ENCODE results near the gene LIG3.
"Not testable (repeated sequence)": the region's sequence is repeated elsewhere in the genome, so short reads cannot be mapped to it uniquely, and the experiment has no call there.

LIG3 gene
- 44.1 to 65.1 (median 60.0) reads per million in 4 donors for total RNA-seq

- DNase-seq, result peak; percentile 82 to 91 (median 89)
Measured at GRCh38 chr17:34980353-34980680, at the start of gene LIG3. Gene LIG3, plus strand, starts transcription at chr17:34980512. Its CDS starts 2,494 bp downstream, at chr17:34983006.

- not testable (repeated sequence) for DNase-seq
Measured at GRCh38 chr17:34950780-34951179, 29.5 kb upstream of the LIG3 start.

GRCh38 chr17:34958438-34958837, 21.9 kb upstream of the LIG3 start:
- DNase-seq, result no peak

- DNase-seq, result peak; percentile 76 to 94 (median 85)
Measured at GRCh38 chr17:34961093-34961911, 19.0 kb upstream of the LIG3 start, which contains the start of the genes CCT6B and ZNF830. Gene CCT6B, minus strand, starts transcription at chr17:34961460. Its CDS starts 67 bp downstream, at chr17:34961393. Gene ZNF830, plus strand, starts transcription at chr17:34961540. Its CDS starts 27 bp downstream, at chr17:34961567.

DNA sequence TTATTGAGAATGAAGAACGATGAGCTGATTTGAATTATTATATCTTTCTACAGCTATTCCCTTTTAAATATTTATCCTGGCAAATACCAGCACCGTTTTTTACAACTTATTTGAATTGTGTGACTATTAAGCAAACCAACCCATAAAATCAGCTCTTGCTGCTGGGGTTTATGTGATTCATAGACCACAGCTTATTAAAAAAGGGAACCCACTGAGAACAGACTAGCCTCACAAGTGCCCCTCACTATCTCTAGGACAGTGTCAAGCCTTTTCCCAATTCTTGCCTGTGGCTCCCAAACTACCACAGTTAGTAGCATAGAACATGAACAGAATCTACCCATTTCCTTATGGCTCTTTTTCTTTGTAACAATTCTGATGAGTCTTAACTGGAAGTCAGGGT, 6.1 kb upstream of the LIG3 start:
- DNase-seq, result no peak

DNA sequence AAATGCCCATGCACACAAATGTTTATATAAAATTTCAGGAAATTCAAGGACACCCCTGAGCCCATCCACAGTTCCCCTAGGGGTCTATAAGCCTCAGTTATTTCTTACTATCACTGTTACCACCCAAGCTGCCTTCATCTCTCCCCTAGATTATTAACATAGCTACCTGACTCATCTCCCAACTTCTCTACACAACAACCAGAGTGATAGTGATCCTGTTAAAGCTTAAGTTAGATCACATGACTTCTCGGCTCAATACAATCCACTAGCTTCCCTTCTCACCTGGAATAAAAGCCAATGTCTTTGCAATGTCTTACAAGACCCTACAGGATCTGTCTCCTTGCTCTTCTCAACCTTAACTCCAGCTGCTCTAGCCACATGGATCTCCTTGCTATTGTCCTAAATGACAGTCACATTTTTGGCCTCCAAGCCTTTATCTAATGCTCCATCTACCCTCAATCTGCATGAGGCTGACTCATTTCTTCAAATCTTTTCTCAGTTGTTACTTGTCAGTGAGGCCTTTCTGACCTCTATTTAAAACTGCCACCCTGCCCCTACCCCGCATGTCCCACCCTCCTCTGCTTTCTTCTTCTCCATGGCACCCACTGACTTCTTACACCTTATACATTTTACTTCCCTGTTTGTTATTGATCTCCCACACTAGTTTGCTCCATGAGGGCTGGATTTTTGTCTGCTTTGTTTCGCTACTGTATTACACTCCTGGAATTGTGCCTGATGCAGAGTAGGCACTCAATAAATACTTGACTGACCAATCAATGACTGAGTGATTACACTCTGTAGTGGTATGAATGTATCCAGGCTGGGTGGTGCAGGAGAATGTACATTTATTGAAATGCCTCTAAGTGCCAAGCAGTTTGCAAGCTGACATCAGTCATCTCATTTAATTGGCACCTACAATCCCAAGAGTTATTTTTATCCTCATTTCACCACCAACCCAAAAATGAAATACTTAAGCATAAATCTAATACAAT, 5.2 kb upstream of the LIG3 start:
- DNase-seq, result peak in 1 of 5 donors; percentile 56

- no peak for DNase-seq
Measured at GRCh38 chr17:34979153-34979552, 1.2 kb upstream of the LIG3 start.

GRCh38 chr17:34979650-34980352, 511 bp upstream of the LIG3 start:
- DNase-seq, result no peak

- DNase-seq, result peak; percentile 61 to 86 (median 68)
Measured at GRCh38 chr17:34980681-34981537, 597 bp downstream of the LIG3 start.

DNA sequence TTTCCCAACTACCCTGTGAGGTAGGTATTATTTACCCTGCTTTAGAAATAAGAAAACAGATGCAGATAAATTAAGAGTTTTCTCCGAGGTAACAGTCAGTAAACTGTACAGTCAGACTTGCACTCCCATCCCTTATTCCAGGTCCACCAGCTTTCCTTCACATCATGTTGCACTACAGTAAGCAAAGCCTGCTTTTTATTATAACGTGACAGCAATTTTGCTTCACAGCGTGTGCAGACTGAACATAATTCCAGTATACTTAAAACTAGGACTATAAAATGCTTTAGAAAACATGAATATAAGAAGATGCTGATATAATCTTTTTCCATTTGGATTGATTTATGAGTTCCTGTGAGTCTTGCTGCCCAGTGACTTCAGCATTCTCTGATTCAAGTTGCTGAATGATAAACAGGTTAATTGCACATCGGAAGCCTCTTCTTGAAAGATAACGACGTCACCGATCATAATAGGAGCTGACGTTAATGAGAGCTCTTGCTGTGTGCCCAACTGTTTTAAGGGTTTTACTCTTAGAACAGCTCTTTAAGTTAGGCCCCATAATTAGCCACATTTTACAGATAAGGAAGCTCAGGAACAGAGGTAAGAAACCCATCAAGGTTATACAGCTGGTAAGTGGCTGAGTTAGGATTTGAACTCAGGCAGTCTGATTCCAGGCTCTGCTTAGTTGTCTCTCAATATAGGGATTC, 1.4 kb downstream of the LIG3 start:
- no peak for DNase-seq

DNA sequence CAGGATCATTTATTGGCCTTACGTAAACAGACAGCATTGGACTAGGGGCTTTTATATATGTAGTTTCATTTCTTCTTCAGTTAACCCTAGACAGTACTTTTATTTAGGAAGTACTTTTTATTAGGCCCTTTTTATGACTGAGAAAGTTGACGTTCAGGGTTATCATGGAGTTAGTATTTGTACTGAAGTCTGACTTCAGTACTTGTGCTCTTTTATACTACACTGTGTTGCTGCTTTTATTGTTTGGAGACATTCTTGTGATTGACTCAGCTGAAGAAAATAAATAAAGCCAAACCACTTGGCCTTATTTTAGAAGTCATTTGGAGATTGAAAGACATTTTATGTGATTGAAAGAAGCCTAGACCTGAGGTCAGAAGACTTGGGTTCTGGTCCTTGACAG, 6.9 kb downstream of the LIG3 start:
- no peak for DNase-seq

DNA sequence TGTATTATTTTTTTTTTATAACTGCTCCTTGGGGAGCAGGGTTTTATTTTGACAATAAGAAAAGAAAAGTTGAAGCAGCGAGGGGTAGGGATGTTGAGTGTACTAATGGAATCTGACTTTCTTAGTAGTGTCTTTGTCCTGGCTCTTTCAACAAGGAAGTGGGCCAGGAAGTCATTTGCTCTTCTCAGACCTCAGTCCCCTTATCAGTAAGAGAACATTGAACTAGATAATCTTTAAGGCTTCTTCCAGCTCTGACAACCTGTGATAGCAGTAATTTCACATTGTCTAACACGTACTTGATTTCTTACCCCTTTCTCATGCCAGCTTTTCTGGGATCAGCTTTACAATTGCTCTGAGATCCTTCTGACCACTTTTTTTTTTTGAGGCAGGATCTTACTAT, 8.3 kb downstream of the LIG3 start:
- no peak for DNase-seq

DNA sequence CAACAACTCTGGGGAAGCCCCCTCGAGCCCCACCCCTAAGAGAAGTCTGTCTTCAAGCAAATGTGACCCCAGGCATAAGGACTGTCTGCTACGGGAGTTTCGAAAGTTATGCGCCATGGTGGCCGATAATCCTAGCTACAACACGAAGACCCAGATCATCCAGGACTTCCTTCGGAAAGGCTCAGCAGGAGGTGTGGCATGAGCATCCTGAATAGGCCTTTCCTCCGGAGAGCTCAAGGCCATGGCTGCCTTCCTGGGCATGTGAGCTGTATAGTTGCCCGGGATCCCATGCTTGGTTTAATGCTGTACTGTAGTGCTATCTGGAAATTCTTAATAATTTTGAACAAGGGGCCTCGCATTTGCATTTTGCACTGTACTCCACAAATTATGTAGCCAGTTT, 9.2 kb downstream of the LIG3 start:
- no peak for DNase-seq

DNA sequence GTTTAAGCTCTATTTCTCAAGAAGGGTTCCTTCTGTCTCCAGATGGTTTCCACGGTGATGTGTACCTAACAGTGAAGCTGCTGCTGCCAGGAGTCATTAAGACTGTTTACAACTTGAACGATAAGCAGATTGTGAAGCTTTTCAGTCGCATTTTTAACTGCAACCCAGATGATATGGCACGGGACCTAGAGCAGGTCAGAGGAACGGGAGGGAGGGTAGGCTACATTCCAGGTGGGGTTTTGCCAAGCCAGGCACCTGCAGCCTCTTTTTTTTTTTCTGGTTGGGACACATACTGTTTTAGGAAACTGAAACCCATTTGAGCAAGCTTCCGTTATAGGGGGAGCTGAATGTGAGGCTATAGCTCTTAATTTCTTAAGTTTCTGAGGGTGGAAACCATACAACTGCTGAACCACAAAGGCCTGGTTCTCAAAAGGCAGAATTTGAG, 10.6 kb downstream of the LIG3 start:
- no peak for DNase-seq

GRCh38 chr17:34991606-34992005, 11.3 kb downstream of the LIG3 start:
- DNase-seq, result no peak

- no peak for DNase-seq
Measured at GRCh38 chr17:34993031-34993430, 12.7 kb downstream of the LIG3 start.

DNA sequence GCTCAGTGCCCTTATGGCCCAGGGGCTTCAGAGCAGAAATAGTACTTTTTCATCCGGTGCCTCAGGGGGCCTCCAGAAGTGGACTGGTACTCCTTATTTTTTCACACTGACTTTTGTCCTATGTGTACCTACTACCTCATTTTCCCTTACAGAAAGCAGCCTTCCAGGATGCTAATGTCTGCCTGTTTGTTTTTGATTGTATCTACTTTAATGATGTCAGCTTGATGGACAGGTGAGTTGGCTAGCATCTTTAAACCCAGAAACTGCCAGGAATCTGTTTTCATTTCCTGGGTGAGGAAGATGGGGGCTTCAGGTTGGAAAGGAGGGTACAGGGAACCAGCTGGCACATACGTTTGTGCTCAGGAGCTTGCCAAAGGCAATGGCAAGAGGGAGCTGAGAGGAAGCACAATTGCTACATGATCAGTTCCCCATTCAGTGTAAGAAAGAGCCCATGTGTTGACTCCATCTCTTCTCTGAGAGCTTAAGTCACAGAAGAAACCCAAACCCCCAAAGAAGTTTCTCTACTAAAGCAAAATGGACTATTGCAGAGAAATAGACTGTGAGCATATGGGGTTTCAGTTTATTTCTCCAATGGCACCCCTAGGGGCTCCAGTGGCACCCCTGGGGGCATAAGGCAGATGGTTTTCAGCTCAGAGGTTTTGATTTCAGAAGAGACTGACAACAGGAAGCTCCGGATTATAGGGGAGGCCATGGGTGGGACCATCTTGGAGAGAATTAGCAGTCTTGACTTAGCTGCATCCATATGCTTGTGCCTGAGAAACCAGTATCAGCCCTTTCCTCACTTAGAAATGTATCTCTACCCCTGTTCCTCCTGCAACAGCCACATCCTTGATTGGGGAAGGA, 16.3 kb downstream of the LIG3 start:
- no peak for DNase-seq

DNA sequence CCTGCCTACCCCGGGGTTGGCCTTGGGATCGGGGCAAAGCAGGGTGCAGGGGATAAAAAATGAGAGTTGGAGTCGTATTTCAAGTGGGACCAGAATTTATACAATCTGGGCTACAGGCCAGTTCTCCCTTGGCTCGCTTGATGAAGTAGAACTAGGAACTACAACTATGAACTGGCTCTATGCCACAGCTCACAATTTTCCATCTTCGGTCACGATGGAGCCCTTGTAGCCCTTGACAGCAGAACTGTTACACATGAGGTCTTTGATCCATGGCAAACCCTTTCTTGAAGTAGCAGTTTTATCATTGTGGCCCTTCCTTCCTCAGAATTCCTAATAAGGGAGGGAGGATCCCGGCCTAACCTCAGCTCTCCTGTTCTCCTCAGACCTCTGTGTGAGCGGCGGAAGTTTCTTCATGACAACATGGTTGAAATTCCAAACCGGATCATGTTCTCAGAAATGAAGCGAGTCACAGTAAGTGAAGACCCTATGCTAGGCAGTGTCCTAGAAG, 17.1 kb downstream of the LIG3 start:
- no peak for DNase-seq

- peak; percentile 54 to 80 (median 67) for DNase-seq
Measured at GRCh38 chr17:34998205-34998604, 17.9 kb downstream of the LIG3 start.

GRCh38 chr17:34999456-34999855, 19.1 kb downstream of the LIG3 start:
- no peak for DNase-seq

Measured in T-helper 1 cell (primary cell).